Sigmoid colon (tissue), 7 donors: ENCODE measurements around the gene TMEM135. TPM values are rescaled to one million over a fixed set of nuclear protein-coding genes. Genes with fewer than 3 reads are reported as not detected.

Experiments used
- DNase-seq: peaks from one replicate; pipeline ENCODE4 v3.0.0-alpha.2; 2019
- H3K27ac ChIP-seq, 4 donors: fragments of 200-600 bp; sonication (generic); one replicate each; pipeline ENCODE4 v1.5.1; 2016 to 2019; ENCODE audit warnings: mild to moderate bottlenecking in 1 of 4
- H3K27me3 ChIP-seq, 3 donors: fragments of 200-600 bp; sonication (generic); one replicate each; pipeline ENCODE4 v1.5.1; 2019; ENCODE audit warnings: mild to moderate bottlenecking in 1 of 3
- H3K36me3 ChIP-seq, 4 donors: fragments of 200-600 bp; sonication (generic); one replicate each; pipeline ENCODE4 v1.5.1; 2016 to 2019
- H3K4me1 ChIP-seq, 4 donors: fragments of 200-600 bp; sonication (generic); one replicate each; pipeline ENCODE4 v1.5.1; 2017 to 2019
- H3K4me3 ChIP-seq, 4 donors: fragments of 200-600 bp; sonication (generic); one replicate each; pipeline ENCODE4 v1.5.1; 2017 to 2019; ENCODE audit warnings: mild to moderate bottlenecking in 2 of 4, moderate library complexity in 1 of 4
- H3K9me3 ChIP-seq, 4 donors: fragments of 200-600 bp in 3 of 4; sonication (generic) in 3 of 4; one replicate each; pipeline versions ENCODE4 v1.5.1 to v1.6.1; 2013 to 2019
- EP300 ChIP-seq, 4 donors: sonication (generic); formaldehyde crosslinking; IDR thresholded peaks; one replicate each; pipeline ENCODE4 v1.6.1; 2017; ENCODE audit warnings: antibody characterized with exemption in 4 of 4
- POLR2A ChIP-seq, 2 donors: fragments of 450-650 bp; IDR thresholded peaks; one replicate each; pipeline ENCODE4 v1.6.1; 2016; ENCODE audit warnings: antibody characterized with exemption in 2 of 2, mild to moderate bottlenecking in 2 of 2, moderate library complexity in 2 of 2
- POLR2AphosphoS5 ChIP-seq, 4 donors: sonication (generic); formaldehyde crosslinking; IDR thresholded peaks; one replicate each; pipeline ENCODE4 v1.6.1; 2017; ENCODE audit warnings: antibody characterized with exemption in 4 of 4
- WGBS, 2 donors: extraction: QIAGEN DNeasy Blood & Tissue Kit; methylation state at CpG; one replicate each; pipeline ENCODE4 v1.1.7; 2013; 5-methylcytosine and 5-hydroxymethylcytosine counted together
- intact Hi-C: fragments of 100-400 bp; cut with DNase I; formaldehyde crosslinking; loops from one replicate; pipeline ENCODE4 v1.15.1; 2023
- polyA plus RNA-seq, 3 donors: library from polyadenylated mRNA; stranded (reverse); fragments of 200-250 nt; gene quantifications; one replicate each; pipeline ENCODE4 v1.2.3, GENCODE V29; 2013
- total RNA-seq, 4 donors: library from RNA; depleted of rRNA; stranded (reverse); fragments of >200 nt; gene quantifications; one replicate each; pipeline ENCODE4 v1.1.0, GENCODE V29; 2016
- TF ChIP-seq, protein P1 (sequence below), 4 experiments: fragments of 450-650 bp in 3 of 4; fragments of 200-600 bp in 1 of 4; IDR thresholded peaks; one replicate each; pipeline ENCODE4 v1.5.1; 2016 to 2019; ENCODE audit warnings: antibody characterized with exemption in 4 of 4, mild to moderate bottlenecking in 3 of 4, moderate library complexity in 2 of 4
- donor health status: healthy with polysubstance abuse.
- donor health status: Bipolar disorder and iron deficiency.
- donor health status: healthy.

Gene TMEM135
- total and polyA plus RNA-seq, 7 donors = 4.8 to 36.2 (median 20.0) TPM

- Histone ChIP-seq H3K36me3 (peaks cover 0 to 18% (median 2%) of the 10 kb centered on the region in 4 donors), H3K27me3 (no peaks in the 10 kb centered on the region), H3K4me1 (no peaks in the 10 kb centered on the region), H3K27ac (no peak overlapping the region), H3K4me3 (peak overlapping the region in 1 of 4 donors; percentile 6), H3K9me3 (no peaks in the 10 kb centered on the region)
- intact Hi-C loops = no loop called here
- no peak for TF ChIP-seq POLR2AphosphoS5 (IDR thresholded peaks at IDR 0.05)
- no peak for TF ChIP-seq POLR2A (IDR thresholded peaks at IDR 0.05)
- TF ChIP-seq, protein P1, sequence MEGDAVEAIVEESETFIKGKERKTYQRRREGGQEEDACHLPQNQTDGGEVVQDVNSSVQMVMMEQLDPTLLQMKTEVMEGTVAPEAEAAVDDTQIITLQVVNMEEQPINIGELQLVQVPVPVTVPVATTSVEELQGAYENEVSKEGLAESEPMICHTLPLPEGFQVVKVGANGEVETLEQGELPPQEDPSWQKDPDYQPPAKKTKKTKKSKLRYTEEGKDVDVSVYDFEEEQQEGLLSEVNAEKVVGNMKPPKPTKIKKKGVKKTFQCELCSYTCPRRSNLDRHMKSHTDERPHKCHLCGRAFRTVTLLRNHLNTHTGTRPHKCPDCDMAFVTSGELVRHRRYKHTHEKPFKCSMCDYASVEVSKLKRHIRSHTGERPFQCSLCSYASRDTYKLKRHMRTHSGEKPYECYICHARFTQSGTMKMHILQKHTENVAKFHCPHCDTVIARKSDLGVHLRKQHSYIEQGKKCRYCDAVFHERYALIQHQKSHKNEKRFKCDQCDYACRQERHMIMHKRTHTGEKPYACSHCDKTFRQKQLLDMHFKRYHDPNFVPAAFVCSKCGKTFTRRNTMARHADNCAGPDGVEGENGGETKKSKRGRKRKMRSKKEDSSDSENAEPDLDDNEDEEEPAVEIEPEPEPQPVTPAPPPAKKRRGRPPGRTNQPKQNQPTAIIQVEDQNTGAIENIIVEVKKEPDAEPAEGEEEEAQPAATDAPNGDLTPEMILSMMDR (IDR thresholded peaks at IDR 0.05) = no peak
- TF ChIP-seq EP300 (IDR thresholded peaks at IDR 0.05) = no peak
- WGBS, 2 donors = 25 to 41% methylated on average over 3 of the region's 3 CpGs
- no peak for DNase-seq
Observed at GRCh38 chr11:87081358-87081757, 43.6 kb downstream of the TMEM135 start.

- no peaks in the 10 kb centered on the region for H3K4me1 ChIP-seq
- DNase-seq = no peak
- H3K36me3 ChIP-seq = peaks cover 0 to 5% (median 0%) of the 10 kb centered on the region in 4 donors
- no peaks in the 10 kb centered on the region for H3K27me3 ChIP-seq
- H3K4me3 ChIP-seq = no peak overlapping the region
- WGBS, 2 donors = 70 to 74% methylated on average over 3 of the region's 3 CpGs
- no peak for TF ChIP-seq POLR2A (IDR thresholded peaks at IDR 0.05)
- no peak for TF ChIP-seq POLR2AphosphoS5 (IDR thresholded peaks at IDR 0.05)
- intact Hi-C loops = no loop called here
- no peaks in the 10 kb centered on the region for H3K9me3 ChIP-seq
- no peak overlapping the region for H3K27ac ChIP-seq
Observed at GRCh38 chr11:87082590-87082989, 44.9 kb downstream of the TMEM135 start.

DNA sequence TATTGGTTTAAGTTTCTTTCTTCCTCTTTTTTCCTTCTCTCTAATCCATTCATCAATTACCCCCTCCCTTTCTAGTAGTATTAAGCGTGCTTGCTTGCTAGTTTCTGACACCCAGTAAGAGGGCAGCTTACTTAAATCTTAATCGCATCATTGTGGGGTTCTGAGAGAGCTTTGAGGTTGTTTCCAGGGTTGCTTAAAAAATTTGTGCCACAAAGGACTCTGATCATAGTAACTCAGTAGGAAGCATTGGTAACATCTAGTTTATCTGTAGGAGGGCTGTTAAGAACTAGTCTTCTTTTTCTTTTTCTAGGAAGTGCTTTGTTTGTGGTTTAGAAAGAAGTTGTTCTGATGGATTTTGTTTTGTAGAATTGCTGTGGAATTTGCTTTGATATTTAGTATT lies 45.3 kb downstream of the TMEM135 start:
- 90 to 94% methylated on average over 2 of the region's 2 CpGs for WGBS, 2 donors
- intact Hi-C loops = no loop called here
- no peaks in the 10 kb centered on the region for H3K4me1 ChIP-seq

DNA sequence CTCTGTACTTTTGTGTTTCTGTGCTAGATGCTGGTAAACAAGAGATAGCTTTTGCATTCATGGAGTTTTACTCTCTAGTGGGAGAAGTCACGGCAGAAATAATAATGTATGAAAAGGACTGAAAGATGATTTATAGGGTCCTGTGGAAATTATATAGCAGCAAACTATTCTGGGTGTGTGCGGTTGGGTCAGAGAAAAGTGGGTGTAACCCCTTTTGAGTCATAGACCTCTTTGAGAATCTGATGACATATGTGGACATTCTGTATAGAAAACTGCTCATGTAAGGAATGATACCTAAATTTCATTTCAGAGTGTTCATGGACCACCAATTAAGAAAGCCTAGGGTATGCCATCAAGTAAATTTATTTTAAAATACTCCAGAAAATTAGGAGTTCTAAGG lies 54.4 kb downstream of the TMEM135 start:
- peaks cover 0 to 10% (median 4%) of the 10 kb centered on the region in 4 donors for H3K9me3 ChIP-seq
- no peak for DNase-seq
- no peaks in the 10 kb centered on the region for H3K4me1 ChIP-seq
- intact Hi-C loops = no loop called here
- TF ChIP-seq POLR2A (IDR thresholded peaks at IDR 0.05) (no peak), EP300 (IDR thresholded peaks at IDR 0.05) (no peak), POLR2AphosphoS5 (IDR thresholded peaks at IDR 0.05) (no peak)
- TF ChIP-seq, protein P1 (IDR thresholded peaks at IDR 0.05) = no peak
- no peak overlapping the region for H3K4me3 ChIP-seq
- no peaks in the 10 kb centered on the region for H3K27me3 ChIP-seq
- H3K27ac ChIP-seq = no peak overlapping the region
- H3K36me3 ChIP-seq = no peaks in the 10 kb centered on the region
- WGBS, 2 donors = 96 to 97% methylated on average over 2 of the region's 2 CpGs

More for the DNA sequence above, 45.3 kb downstream of the TMEM135 start:
- Histone ChIP-seq H3K4me3 (no peak overlapping the region), H3K9me3 (no peaks in the 10 kb centered on the region), H3K27ac (no peak overlapping the region), H3K36me3 (peaks cover 0 to under 1% (median 0%) of the 10 kb centered on the region in 4 donors), H3K27me3 (no peaks in the 10 kb centered on the region)
- TF ChIP-seq, protein P1 (IDR thresholded peaks at IDR 0.05) = no peak
- no peak for TF ChIP-seq POLR2AphosphoS5 (IDR thresholded peaks at IDR 0.05)
- no peak for DNase-seq

GRCh38 chr11:87092567-87092966 lies 54.8 kb downstream of the TMEM135 start:
- H3K4me3 ChIP-seq = no peak overlapping the region
- H3K9me3 ChIP-seq = peaks cover 0 to 10% (median 4%) of the 10 kb centered on the region in 4 donors
- H3K4me1 ChIP-seq = no peaks in the 10 kb centered on the region
- H3K27me3 ChIP-seq = no peaks in the 10 kb centered on the region
- no peak for DNase-seq
- TF ChIP-seq, protein P1 (IDR thresholded peaks at IDR 0.05) = no peak
- TF ChIP-seq EP300 (IDR thresholded peaks at IDR 0.05) (no peak), POLR2A (IDR thresholded peaks at IDR 0.05) (no peak), POLR2AphosphoS5 (IDR thresholded peaks at IDR 0.05) (no peak)
- H3K36me3 ChIP-seq = no peaks in the 10 kb centered on the region
- H3K27ac ChIP-seq = no peak overlapping the region
- intact Hi-C loops = no loop called here
